ENCODE results near the gene SULF2. TPM values are rescaled to one million over a fixed set of nuclear protein-coding genes. Genes with fewer than 3 reads are reported as not detected.

The SULF2 gene
- total RNA-seq, 1 experiment from 2014 or later = 13.0 TPM

DNA sequence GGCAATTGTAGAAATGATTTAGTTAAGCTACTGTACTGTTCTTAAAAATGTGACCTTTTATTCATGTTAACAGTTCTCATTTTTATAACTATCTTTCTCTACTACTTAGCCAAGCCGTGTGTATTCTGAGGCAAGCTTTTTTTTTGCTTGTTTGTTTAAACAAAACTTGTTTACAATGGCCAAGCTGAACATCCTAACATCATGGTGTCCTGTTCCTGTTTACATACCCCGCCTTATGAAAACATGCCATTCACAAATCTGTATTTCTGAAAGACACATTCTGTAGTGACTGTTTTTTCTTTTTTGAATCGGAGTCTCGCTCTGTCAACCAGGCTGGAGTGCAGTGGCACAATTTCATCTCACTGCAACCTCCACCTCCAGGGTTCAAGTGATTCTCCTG lies 142.7 kb downstream of the SULF2 start:
- ChIA-PET CTCF (no interaction called here), POLR2A (no interaction called here), RAD21 (ENCODE audit: low non-redundant PET in 1 of 2, low total read pairs in 2 of 2, uncharacterized antibody in 2 of 2, unreplicated experiment in 2 of 2) (no interaction called here)
- no peak for DNase-seq (ENCODE audit: low read depth, low spot score)
- Histone ChIP-seq H3K27me3 (ENCODE audit: insufficient read depth, low read length) (no peaks in the 10 kb centered on the region), H3K36me3 (ENCODE audit: control insufficient read depth in 1 of 2, insufficient read depth in 2 of 2, low read length in 2 of 2) (peaks cover 0 to 16% of the 10 kb centered on the region in 2 experiments; a peak in 2 of 4 replicates), H3K27ac (ENCODE audit: low read depth, low read length) (no peak overlapping the region), H3K9ac (ENCODE audit: low read length) (no peak overlapping the region), H3K4me2 (ENCODE audit: low read length) (no peak overlapping the region), H3K4me3 (replicated peaks in 1 of 2; ENCODE audit: low read depth in 1 of 2, low read length in 2 of 2) (no peak overlapping the region), H3K9me2 (ENCODE audit: insufficient read depth) (no peaks in the 10 kb centered on the region), H2AFZ (ENCODE audit: low read depth, low read length, poor library complexity, severe bottlenecking) (no peak overlapping the region), H3K79me2 (ENCODE audit: insufficient read depth, low read length) (no peaks in the 10 kb centered on the region), H4K20me1 (ENCODE audit: insufficient read depth) (no peaks in the 10 kb centered on the region), H3K4me1 (ENCODE audit: control insufficient read depth in 1 of 2, insufficient read depth in 2 of 2, low read length in 2 of 2) (no peaks in the 10 kb centered on the region), H3K9me3 (ENCODE audit: control insufficient read depth in 1 of 2, insufficient read depth in 1 of 2, low read depth in 1 of 2, low read length in 2 of 2) (no peaks in the 10 kb centered on the region)
- TF ChIP-seq ZFX (IDR thresholded peaks at IDR 0.05) (no peak), CEBPB (IDR thresholded peaks at IDR 0.05; ENCODE audit: low read depth) (no peak), SIN3A (IDR thresholded peaks at IDR 0.05; ENCODE audit: low read depth) (no peak), POLR2AphosphoS5 (IDR thresholded peaks at IDR 0.05; ENCODE audit: low read depth, low read length) (no peak), EGR1 (IDR thresholded peaks at IDR 0.05; ENCODE audit: low read depth) (no peak), FOSL1 (IDR thresholded peaks at IDR 0.05; ENCODE audit: low read depth) (no peak), SP1 (IDR thresholded peaks at IDR 0.05; ENCODE audit: low read depth) (no peak), ZNF274 (IDR thresholded peaks at IDR 0.05; ENCODE audit: low read depth, low read length) (no peak), SRF (IDR thresholded peaks at IDR 0.05; ENCODE audit: low read depth) (no peak), POLR2A (IDR thresholded peaks at IDR 0.05; ENCODE audit: borderline replicate concordance, extremely low read depth, insufficient read depth, insufficient read length) (no peak), EZH2 (IDR thresholded peaks at IDR 0.05) (no peak), CBX3 (IDR thresholded peaks at IDR 0.05; ENCODE audit: low read depth) (no peak)
- TF ChIP-seq, protein P1, sequence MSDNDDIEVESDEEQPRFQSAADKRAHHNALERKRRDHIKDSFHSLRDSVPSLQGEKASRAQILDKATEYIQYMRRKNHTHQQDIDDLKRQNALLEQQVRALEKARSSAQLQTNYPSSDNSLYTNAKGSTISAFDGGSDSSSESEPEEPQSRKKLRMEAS (IDR thresholded peaks at IDR 0.05) = no peak
- TF ChIP-seq, protein P2, sequence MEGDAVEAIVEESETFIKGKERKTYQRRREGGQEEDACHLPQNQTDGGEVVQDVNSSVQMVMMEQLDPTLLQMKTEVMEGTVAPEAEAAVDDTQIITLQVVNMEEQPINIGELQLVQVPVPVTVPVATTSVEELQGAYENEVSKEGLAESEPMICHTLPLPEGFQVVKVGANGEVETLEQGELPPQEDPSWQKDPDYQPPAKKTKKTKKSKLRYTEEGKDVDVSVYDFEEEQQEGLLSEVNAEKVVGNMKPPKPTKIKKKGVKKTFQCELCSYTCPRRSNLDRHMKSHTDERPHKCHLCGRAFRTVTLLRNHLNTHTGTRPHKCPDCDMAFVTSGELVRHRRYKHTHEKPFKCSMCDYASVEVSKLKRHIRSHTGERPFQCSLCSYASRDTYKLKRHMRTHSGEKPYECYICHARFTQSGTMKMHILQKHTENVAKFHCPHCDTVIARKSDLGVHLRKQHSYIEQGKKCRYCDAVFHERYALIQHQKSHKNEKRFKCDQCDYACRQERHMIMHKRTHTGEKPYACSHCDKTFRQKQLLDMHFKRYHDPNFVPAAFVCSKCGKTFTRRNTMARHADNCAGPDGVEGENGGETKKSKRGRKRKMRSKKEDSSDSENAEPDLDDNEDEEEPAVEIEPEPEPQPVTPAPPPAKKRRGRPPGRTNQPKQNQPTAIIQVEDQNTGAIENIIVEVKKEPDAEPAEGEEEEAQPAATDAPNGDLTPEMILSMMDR (IDR thresholded peaks at IDR 0.05 in 2 of 3, conservative IDR thresholded peaks at IDR 0.05 in 1 of 3; ENCODE audit: borderline replicate concordance in 1 of 3, insufficient read depth in 1 of 3, low read depth in 2 of 3, low read length in 2 of 3) = no peak
- TF ChIP-seq, protein P3, sequence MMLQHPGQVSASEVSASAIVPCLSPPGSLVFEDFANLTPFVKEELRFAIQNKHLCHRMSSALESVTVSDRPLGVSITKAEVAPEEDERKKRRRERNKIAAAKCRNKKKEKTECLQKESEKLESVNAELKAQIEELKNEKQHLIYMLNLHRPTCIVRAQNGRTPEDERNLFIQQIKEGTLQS (IDR thresholded peaks at IDR 0.05) = no peak
- TF ChIP-seq, protein P4, sequence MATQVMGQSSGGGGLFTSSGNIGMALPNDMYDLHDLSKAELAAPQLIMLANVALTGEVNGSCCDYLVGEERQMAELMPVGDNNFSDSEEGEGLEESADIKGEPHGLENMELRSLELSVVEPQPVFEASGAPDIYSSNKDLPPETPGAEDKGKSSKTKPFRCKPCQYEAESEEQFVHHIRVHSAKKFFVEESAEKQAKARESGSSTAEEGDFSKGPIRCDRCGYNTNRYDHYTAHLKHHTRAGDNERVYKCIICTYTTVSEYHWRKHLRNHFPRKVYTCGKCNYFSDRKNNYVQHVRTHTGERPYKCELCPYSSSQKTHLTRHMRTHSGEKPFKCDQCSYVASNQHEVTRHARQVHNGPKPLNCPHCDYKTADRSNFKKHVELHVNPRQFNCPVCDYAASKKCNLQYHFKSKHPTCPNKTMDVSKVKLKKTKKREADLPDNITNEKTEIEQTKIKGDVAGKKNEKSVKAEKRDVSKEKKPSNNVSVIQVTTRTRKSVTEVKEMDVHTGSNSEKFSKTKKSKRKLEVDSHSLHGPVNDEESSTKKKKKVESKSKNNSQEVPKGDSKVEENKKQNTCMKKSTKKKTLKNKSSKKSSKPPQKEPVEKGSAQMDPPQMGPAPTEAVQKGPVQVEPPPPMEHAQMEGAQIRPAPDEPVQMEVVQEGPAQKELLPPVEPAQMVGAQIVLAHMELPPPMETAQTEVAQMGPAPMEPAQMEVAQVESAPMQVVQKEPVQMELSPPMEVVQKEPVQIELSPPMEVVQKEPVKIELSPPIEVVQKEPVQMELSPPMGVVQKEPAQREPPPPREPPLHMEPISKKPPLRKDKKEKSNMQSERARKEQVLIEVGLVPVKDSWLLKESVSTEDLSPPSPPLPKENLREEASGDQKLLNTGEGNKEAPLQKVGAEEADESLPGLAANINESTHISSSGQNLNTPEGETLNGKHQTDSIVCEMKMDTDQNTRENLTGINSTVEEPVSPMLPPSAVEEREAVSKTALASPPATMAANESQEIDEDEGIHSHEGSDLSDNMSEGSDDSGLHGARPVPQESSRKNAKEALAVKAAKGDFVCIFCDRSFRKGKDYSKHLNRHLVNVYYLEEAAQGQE (IDR thresholded peaks at IDR 0.05; ENCODE audit: low read depth) = no peak
- no peak for ATAC-seq
- no TSS peak for BruUV-seq (replicated peaks)
- intact Hi-C loops (cut with micrococcal nuclease) = no loop called here
